NCI-H524 treated with DMSO at 0.1 percent for 48 hours (cell line): ENCODE data around the gene NOG.

Experiments used
- DNase-seq: peaks from one replicate; lab custom pipeline; 2025; lab: John Stamatoyannopoulos, UW

The NOG gene

GRCh38 chr17:56593646-56594319 is at the start of gene NOG:
NOG (plus strand) TSS chr17:56593699; CDS start chr17:56594224, 525 bp downstream.
- DNase-seq: no peak

GRCh38 chr17:56545106-56545505 is 48.4 kb upstream of the NOG start:
- no peak for DNase-seq

- no peak for DNase-seq
Observed at GRCh38 chr17:56545930-56546329, 47.6 kb upstream of the NOG start.

GRCh38 chr17:56548661-56549060 is 44.8 kb upstream of the NOG start:
- no peak for DNase-seq

- DNase-seq: no peak
Observed at GRCh38 chr17:56549501-56549900, 44.0 kb upstream of the NOG start.

DNA sequence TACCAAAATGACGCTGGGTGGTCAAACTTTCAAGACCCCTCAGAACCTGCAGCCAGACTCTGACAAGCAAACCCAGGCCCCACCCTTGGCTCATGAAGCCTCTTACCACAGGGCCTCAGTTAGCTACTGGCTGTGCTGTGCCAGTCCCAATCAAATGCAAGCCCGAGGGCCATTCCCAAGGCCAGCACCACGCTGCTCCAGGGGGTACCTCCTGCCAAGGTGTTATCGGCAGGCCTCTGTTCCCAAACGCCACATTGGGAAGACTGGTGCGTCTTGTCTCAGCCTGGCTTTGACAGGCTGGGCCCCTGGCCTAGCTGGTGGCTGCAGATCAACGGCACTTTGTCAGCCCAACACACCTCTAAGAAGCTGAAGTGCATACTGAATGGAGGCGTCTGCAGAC is 35.8 kb upstream of the NOG start:
- DNase-seq: no peak

- DNase-seq: no peak
Observed at GRCh38 chr17:56558088-56558487, 35.4 kb upstream of the NOG start.

GRCh38 chr17:56570199-56570598 is 23.3 kb upstream of the NOG start:
- no peak for DNase-seq

DNA sequence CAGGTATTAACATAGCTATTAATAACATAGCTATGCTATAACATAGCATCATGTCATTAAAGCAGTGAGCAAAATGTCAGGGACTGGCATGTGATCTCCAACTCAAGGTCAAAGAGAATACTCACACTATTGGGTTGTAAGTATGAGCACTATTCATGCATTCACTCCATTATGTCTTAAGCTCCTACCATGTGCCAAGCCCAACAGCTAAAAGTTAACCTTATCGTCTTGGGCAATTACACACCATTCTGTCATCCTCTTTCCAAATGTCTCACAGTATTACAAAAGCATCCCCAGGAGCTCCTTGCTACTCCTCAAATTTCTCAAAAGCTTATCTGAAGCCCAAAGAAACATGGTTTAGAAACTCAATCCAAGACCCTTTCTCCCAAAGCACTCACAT is 22.0 kb upstream of the NOG start:
- DNase-seq: no peak

GRCh38 chr17:56577190-56577842 is 16.2 kb upstream of the NOG start:
- no peak for DNase-seq

DNA sequence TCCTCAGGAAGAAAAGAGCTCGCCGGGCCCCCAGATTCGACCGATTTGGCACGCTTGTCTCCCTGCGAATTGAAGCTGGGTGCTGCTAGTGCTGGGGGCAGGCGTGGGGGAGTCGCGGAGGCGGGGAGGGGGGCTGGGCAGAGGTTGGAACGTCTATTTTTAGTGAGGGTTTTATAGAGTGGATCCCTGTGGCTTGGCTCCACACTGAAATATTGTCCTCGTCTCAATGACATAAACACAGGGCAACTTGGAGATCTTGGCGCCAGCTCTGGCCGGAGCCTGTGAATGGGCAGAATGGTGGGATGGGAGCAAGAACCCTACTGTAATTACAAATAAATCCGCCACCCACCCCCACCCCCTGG is 15.7 kb upstream of the NOG start:
- DNase-seq: no peak

GRCh38 chr17:56581635-56582627 is 11.6 kb upstream of the NOG start:
- DNase-seq: peak; percentile 54

GRCh38 chr17:56583772-56584171 is 9.7 kb upstream of the NOG start:
- DNase-seq: peak; percentile 3

- no peak for DNase-seq
Observed at GRCh38 chr17:56587298-56587697, 6.2 kb upstream of the NOG start.

GRCh38 chr17:56592487-56593085 is 913 bp upstream of the NOG start:
- peak; percentile 21 for DNase-seq

GRCh38 chr17:56593086-56593645 is 333 bp upstream of the NOG start:
- peak; percentile 36 for DNase-seq

GRCh38 chr17:56594320-56595107 is 1.0 kb downstream of the NOG start:
- no peak for DNase-seq

- no peak for DNase-seq
Observed at GRCh38 chr17:56595108-56595418, 1.6 kb downstream of the NOG start.

DNA sequence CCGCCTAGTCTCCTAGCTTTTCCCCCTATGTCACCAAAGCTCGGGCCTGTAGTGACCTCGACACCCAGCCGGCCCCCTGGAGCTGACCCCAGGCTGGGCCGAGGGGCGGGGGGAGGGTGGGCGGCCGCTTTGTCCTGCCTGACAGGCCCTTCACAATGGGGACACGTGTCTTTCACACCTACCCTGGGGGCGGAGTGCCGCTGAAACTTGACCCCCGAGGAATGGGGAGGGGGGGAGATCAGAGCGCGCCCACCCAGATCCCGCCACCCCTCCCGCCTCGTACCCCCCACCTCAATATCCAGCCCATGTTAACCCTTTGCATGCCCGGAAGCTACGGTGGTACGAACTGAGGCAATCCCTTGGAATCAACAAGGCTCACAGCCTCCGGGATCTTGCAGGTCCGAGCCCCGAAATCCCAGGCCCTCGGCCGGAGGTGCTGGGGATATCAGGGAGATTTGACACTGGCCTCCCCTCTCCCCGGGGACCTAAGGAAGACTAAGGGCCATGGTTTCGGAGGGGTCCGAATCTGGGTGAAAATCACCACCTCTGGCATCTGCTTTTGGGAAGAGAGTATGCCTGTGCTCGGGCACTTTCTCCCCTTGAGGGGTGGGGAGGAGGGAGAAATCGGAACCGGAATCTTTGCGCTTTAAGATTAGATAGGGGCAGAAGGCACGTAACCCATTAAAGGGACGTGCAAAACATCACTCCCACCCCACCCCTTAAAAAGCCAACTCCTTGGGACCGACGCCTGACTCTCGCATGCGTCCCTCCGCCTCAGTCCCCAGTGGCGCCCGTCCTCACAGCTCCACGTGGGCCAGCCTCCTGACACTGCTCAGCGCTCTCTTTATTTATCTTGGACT is 2.6 kb downstream of the NOG start:
- no peak for DNase-seq
